Naive B cell (primary cell): ENCODE results near the gene LIPA. TPM values are rescaled to one million over a fixed set of nuclear protein-coding genes. Genes with fewer than 3 reads are reported as not detected.
"Not testable (repeated sequence)": the region's sequence is repeated elsewhere in the genome, so short reads cannot be mapped to it uniquely, and the experiment has no call there.

Experiments
- ATAC-seq, 2 donors: fragments of 150-1000 bp; cut with Tn5 transposase; 2 replicates each; pipeline ENCODE4 v1.10.0; 2021; ENCODE audit warnings: low read depth in 2 of 2, mild to moderate bottlenecking in 2 of 2, moderate library complexity in 2 of 2
- DNase-seq: peaks from one replicate; pipeline ENCODE4 v3.0.0; 2022
- H3K27ac Mint-ChIP-seq, 6 donors: one replicate each; pipeline ENCODE4 v1.8.0; 2020 to 2022; ENCODE audit warnings: mild to moderate bottlenecking in 6 of 6, mixed read lengths in 6 of 6, moderate library complexity in 5 of 6, inconsistent platforms in 2 of 6
- H3K27me3 Mint-ChIP-seq, 3 donors: one replicate each; pipeline ENCODE4 v1.8.0; 2021 to 2022; ENCODE audit warnings: mixed read lengths in 3 of 3, mild to moderate bottlenecking in 1 of 3
- H3K36me3 Mint-ChIP-seq, 2 donors: one replicate each; pipeline ENCODE4 v1.8.0; 2020 to 2022; ENCODE audit warnings: mixed read lengths in 2 of 2, inconsistent platforms in 1 of 2, mild to moderate bottlenecking in 1 of 2
- H3K4me1 Mint-ChIP-seq, 3 donors: one replicate each; pipeline ENCODE4 v1.8.0; 2020 to 2022; ENCODE audit warnings: mixed read lengths in 3 of 3, inconsistent platforms in 1 of 3, mild to moderate bottlenecking in 1 of 3, moderate library complexity in 1 of 3
- H3K4me3 Mint-ChIP-seq, 8 donors: one replicate each; pipeline ENCODE4 v1.8.0; 2020 to 2022; ENCODE audit warnings: mild to moderate bottlenecking in 8 of 8, mixed read lengths in 8 of 8, moderate library complexity in 8 of 8, inconsistent platforms in 2 of 8
- H3K9me3 Mint-ChIP-seq, 7 donors: one replicate each; pipeline ENCODE4 v1.8.0; 2020 to 2022; ENCODE audit warnings: mixed read lengths in 7 of 7, mild to moderate bottlenecking in 5 of 7, inconsistent platforms in 2 of 7, moderate library complexity in 1 of 7
- polyA plus RNA-seq, 6 donors: library from polyadenylated mRNA; unstranded; fragments of 300-500 nt; fragmentation: Illumina TruSeq; gene quantifications; one replicate each; pipeline ENCODE4 v1.2.3, GENCODE V29; 2021; ENCODE audit warnings: low read depth in 6 of 6

LIPA gene
- polyA plus RNA-seq: 100 to 1,000 TPM; 134 to 178 (median 159) TPM

DNA sequence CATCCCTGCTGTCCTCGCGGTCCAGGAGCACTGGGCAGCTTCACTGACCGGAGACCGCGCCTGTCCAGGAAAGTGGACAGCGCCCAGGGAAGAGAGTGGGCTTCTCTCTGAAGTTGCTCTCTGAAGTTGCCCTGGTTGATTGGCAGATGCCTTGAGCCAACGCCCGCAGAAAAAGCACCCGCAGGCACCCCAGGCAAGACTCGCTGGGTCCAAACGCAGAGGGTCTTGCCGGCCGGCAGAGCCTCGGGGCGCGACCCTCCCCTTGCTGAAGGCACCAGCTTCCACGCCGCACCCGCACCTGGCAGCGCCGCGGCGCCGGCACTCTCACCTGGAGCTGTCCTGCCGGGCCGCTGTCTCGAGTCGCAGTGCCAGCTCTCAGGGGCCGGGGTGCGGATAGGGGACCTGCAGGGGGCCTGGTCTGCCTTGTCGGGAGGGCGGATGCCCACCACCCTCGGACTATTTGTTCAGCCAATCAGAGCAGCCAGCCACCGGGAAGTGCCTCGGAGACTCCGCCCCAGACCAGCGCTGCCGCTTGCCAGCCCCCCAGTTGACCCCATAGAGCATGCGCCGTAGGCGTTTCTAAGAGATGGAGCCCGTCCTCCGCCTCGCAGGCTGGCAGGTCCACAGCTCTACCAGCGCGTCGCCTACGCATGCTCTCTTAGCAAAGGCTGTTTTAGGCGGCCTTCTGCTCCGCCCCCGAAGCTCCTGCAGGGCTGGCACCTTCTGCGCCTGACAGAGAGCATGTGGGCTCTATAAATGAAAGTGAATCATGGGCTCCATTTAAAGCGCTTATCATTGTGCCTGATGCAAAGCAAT is at the start of gene LIPA:
TSS of gene LIPA (minus strand) at position 367 of the 816 bp plus-strand sequence. CDS start 4,127 bp downstream, outside the sequence.
- peaks cover 7 to 12% of the 10 kb centered on the region in 2 donors for H3K36me3 Mint-ChIP-seq
- peaks cover 20 to 28% (median 27%) of the 10 kb centered on the region in 3 donors for H3K4me1 Mint-ChIP-seq
- peak within 1 kb of the TSS; percentile 73 to 92 (median 88) for H3K27ac Mint-ChIP-seq
- H3K9me3 Mint-ChIP-seq: peaks cover 6 to 18% (median 12%) of the 10 kb centered on the region in 7 donors
- DNase-seq (peak; percentile 97), ATAC-seq (peak; percentile 92)
- H3K4me3 Mint-ChIP-seq: peak within 1 kb of the TSS; percentile 89 to 99 (median 93)
- no peaks in the 10 kb centered on the region for H3K27me3 Mint-ChIP-seq

DNA sequence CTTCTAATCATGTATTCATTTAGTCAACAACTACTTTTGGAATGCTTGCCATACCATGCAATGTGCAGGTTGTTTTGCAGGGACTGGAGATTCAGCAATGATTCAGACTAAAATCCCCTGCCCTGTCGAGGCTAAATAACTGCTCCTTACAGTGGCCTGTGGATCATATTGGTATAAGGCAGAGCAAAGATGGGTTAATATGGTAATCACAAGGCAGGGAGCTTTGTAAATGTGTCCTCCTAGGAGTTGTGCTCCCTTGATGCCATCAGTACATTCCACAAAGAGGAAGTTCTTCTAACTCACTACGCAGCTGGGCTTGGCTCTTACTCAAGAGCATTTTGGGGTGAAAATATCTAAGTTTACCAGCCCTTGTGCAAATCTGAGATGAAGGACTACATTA is 49.7 kb upstream of the LIPA start:
- DNase-seq (peak; percentile 42), ATAC-seq (peak; percentile 70 to 72)
- Mint-ChIP-seq H3K27me3 (no peaks in the 10 kb centered on the region), H3K9me3 (peaks cover 0 to 9% (median 6%) of the 10 kb centered on the region in 7 donors), H3K4me3 (peak overlapping the region; percentile 89 to 98 (median 96)), H3K4me1 (peaks cover 42 to 62% (median 60%) of the 10 kb centered on the region in 3 donors), H3K36me3 (peaks cover 7 to 8% of the 10 kb centered on the region in 2 donors), H3K27ac (peak overlapping the region; percentile 94 to 99 (median 98))

DNA sequence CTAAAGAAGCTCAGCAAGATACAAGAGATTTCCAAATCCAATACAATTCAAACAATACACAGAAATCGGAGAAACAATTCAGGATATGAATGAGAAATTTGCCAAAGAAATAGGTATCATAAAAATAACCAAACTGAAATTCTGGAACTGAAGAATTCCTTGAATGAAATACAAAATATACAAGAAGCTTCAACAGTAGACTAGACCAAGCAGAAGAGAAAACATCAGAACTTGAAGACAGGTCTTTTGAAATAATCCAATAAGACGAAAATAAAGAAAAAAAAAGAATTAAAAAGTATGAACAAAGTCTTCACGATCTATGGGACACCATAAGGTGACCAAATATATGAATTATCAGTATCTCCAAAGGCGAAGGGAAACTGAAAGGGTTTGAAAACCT is 47.5 kb upstream of the LIPA start:
- Mint-ChIP-seq H3K36me3 (no peaks in the 10 kb centered on the region), H3K9me3 (peaks cover 0 to 9% (median 6%) of the 10 kb centered on the region in 7 donors), H3K27me3 (no peaks in the 10 kb centered on the region), H3K4me1 (peaks cover 44 to 58% (median 54%) of the 10 kb centered on the region in 3 donors), H3K4me3 (peak overlapping the region in 2 of 8 donors; percentile 4 to 74), H3K27ac (no peak overlapping the region)
- DNase-seq (no peak), ATAC-seq (no peak)

DNA sequence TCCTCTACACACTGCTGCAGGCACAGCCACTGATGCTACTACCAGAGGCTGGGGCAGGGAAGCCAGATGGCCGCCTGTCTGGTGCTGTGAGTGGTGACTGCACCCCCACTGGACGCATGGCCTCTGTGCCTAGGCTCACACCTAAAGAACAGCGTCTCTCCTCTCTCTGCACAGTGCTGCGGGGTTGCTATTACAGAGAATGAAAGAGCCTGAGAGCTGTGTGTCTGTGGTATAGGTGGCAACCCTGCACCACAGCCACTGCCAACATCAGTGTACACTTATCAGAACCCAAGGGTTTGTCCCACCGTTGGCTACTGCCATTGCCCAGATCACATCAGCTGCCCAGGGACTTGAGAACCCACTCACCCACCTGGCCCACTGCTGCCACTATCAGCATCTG is 46.2 kb upstream of the LIPA start:
- Mint-ChIP-seq H3K36me3 (no peaks in the 10 kb centered on the region), H3K4me1 (peaks cover 31 to 46% (median 42%) of the 10 kb centered on the region in 3 donors), H3K27me3 (no peaks in the 10 kb centered on the region), H3K4me3 (no peak overlapping the region), H3K27ac (peak overlapping the region in 1 of 6 donors; percentile 63), H3K9me3 (peaks cover 0 to 9% (median 6%) of the 10 kb centered on the region in 7 donors)
- ATAC-seq: no peak
- DNase-seq: no peak

DNA sequence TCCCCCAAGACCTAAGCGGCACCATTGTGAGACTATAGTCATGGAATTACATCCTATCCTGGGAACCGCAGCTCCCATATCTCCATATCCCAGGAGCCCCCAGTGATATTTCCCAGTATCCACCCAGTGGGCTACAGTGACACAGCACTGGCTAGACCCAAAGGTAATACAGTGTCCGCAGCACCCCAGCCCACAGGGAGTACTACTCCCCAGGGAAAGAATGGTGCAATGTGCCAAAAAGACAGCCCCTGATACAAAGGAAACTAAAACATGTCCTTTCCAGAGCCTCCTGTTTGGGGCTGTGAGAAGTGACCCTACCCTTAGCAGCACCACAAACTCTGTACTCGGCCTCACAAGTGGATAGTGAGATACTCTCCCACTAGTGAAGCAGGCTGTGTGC is 45.8 kb upstream of the LIPA start:
- Mint-ChIP-seq H3K36me3 (no peaks in the 10 kb centered on the region), H3K27ac (peak overlapping the region in 2 of 6 donors; percentile 82 to 94), H3K4me3 (no peak overlapping the region), H3K27me3 (no peaks in the 10 kb centered on the region), H3K4me1 (peaks cover 28 to 41% (median 37%) of the 10 kb centered on the region in 3 donors), H3K9me3 (peaks cover 0 to 9% (median 6%) of the 10 kb centered on the region in 7 donors)
- DNase-seq (no peak), ATAC-seq (no peak)

DNA sequence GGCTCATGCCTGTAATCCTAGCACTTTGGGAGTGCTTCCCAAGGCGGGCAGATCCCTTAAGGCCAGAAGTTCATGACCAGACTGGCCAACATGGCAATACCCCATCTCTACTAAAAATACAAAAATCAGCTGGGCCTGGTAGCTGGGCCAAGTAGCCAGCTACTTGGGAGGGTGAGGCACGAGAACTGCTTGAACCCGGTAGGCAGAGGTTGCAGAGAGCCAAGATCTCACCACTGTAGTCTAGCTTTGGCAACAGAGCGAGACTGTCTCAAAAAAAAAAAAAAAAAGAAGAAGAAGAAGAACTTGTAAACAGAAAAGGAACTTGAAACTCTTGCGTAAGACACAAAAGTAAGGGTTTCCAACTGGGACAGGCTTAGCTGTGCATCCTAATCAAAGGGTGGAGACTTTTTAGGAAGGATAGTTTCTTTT is 44.7 kb upstream of the LIPA start:
- Mint-ChIP-seq H3K27me3 (no peaks in the 10 kb centered on the region), H3K4me3 (peak overlapping the region; percentile 10 to 87 (median 62)), H3K9me3 (peaks cover 0 to 9% (median 6%) of the 10 kb centered on the region in 7 donors), H3K36me3 (no peaks in the 10 kb centered on the region), H3K4me1 (peaks cover 21 to 32% (median 30%) of the 10 kb centered on the region in 3 donors), H3K27ac (peak overlapping the region; percentile 78 to 94 (median 84))
- ATAC-seq (peak; percentile 83 to 89), DNase-seq (peak; percentile 49)

DNA sequence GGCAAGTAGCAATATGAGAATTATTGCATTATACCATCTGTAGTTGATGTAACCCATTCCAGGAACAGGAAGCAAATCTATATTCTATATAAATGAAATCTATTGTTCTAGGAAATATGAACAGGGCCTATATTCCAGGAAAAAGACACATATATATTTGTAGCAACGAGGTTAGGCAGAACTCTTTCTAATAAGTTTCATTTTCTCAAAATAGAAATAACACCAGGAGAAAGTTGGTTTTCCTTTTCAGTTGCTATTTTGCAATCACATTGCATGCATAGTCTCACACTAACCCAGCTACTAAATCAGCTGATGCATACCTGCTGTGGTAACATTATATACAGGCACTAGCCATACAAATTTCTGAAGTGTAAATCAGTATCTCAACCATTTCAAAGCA is 44.0 kb upstream of the LIPA start:
- no peak overlapping the region for H3K27ac Mint-ChIP-seq

DNA sequence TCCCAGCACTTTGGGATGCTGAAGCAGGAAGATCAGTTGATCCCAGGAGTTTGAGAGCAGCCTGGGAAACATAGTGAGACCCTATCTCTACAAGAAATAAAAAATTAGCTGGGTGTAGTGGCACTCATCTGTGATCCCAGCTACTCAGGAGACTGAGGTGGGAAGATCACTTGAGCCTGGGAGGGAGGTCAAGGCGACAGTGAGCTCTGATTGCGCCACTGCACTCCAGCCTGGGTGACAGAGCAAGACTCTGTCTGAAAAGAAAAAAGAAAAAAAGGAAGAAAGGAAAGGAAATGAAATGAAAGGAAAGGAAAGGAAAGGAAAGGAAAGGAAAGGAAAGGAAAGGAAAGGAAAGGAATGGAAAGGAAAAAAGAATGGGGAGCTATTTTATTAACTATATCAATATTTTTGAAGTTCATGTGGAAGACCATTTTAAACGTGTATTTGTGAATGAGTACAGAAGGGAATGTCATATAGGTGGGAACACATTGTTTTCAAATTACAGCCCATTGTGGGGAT is 43.2 kb upstream of the LIPA start:
- Mint-ChIP-seq H3K27ac (peak overlapping the region in 2 of 6 donors; percentile 32 to 58), H3K36me3 (no peaks in the 10 kb centered on the region), H3K27me3 (no peaks in the 10 kb centered on the region), H3K4me1 (peaks cover 16 to 26% (median 23%) of the 10 kb centered on the region in 3 donors), H3K4me3 (no peak overlapping the region), H3K9me3 (peaks cover 0 to 9% (median 6%) of the 10 kb centered on the region in 7 donors)
- no peak for ATAC-seq
- DNase-seq: no peak

More for the DNA sequence above, 44.0 kb upstream of the LIPA start:
- H3K4me3 Mint-ChIP-seq: peak overlapping the region in 3 of 8 donors; percentile 66 to 87 (median 79)
- peaks cover 16 to 26% (median 25%) of the 10 kb centered on the region in 3 donors for H3K4me1 Mint-ChIP-seq
- no peaks in the 10 kb centered on the region for H3K27me3 Mint-ChIP-seq
- ATAC-seq: no peak
- peaks cover 0 to 9% (median 6%) of the 10 kb centered on the region in 7 donors for H3K9me3 Mint-ChIP-seq
- no peaks in the 10 kb centered on the region for H3K36me3 Mint-ChIP-seq
- DNase-seq: no peak

DNA sequence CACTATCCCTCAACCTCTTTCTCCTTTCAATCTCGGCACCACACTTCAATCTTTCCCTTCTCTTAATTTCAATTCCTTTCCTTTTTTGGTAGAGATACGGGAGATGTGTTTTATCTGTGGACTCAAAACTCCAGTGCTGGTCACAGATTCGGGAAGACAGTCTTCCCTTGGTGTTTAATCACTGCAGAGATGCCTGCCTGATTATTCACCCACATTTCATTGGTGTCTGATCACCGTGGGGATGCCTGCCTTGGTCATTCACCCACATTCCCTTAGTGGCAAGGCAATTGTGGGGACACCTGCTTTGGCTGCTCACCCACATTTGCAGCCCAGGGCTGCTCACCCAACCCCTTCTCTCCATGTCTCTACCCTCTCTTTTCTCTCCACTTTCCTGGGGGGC is 33.7 kb upstream of the LIPA start:
- DNase-seq, H3K4me3 Mint-ChIP-seq, H3K9me3 Mint-ChIP-seq, H3K27me3 Mint-ChIP-seq, H3K4me1 Mint-ChIP-seq, ATAC-seq, H3K36me3 Mint-ChIP-seq: not testable (repeated sequence)
- peak overlapping the region in 1 of 6 donors; percentile 6 for H3K27ac Mint-ChIP-seq

DNA sequence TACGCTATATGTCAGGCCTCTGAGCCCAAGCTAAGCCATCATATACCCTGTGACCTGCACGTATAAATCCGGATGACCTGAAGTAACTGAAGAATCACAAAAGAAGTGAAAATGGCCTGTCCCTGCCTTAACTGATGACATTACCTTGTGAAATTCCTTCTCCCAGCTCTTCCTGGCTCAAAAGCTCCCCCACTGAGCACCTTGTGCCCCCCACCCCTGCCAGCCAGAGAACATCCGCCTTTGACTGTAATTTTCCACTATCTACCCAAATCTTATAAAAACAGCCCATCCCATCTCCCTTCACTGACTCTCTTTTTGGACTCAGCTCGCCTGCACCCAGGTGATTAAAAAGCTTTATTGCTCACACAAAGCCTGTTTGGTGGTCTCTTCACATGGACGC is 33.1 kb upstream of the LIPA start:
- not testable (repeated sequence) for H3K4me1 Mint-ChIP-seq, H3K27me3 Mint-ChIP-seq, H3K4me3 Mint-ChIP-seq, DNase-seq, H3K36me3 Mint-ChIP-seq, ATAC-seq, H3K9me3 Mint-ChIP-seq
- peak overlapping the region in 2 of 6 donors; percentile 16 to 27 for H3K27ac Mint-ChIP-seq

DNA sequence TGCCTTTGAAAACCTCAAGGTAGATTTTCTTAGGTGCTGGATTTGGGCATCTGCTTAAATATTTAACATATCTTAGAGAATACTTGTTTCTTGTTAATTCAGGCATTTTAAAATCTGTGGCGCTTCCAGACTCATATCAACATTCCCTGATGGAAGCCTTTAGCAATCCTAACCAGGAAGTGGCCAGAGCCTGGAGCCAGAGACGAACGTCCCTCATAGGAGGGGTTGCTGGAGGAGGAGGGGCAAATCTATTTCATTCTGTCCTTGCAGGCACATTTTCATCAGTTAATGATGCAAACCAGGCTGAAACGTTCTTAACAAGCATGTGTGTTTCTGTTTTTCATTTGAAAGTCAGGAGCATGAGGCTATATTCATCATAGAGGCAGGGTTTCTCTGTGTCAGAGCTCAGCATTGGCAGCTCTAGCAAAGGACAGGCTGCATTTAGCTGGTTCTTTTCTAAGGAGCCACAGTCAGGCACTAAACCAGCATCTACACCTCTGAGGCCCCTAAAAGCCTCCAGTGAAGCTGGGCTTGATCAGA is 32.4 kb upstream of the LIPA start:
- Mint-ChIP-seq H3K27me3 (no peaks in the 10 kb centered on the region), H3K4me1 (peaks cover 0 to 4% (median 0%) of the 10 kb centered on the region in 3 donors), H3K36me3 (no peaks in the 10 kb centered on the region), H3K27ac (peak overlapping the region in 1 of 6 donors; percentile 16), H3K4me3 (no peak overlapping the region), H3K9me3 (no peaks in the 10 kb centered on the region)
- DNase-seq (no peak), ATAC-seq (no peak)

DNA sequence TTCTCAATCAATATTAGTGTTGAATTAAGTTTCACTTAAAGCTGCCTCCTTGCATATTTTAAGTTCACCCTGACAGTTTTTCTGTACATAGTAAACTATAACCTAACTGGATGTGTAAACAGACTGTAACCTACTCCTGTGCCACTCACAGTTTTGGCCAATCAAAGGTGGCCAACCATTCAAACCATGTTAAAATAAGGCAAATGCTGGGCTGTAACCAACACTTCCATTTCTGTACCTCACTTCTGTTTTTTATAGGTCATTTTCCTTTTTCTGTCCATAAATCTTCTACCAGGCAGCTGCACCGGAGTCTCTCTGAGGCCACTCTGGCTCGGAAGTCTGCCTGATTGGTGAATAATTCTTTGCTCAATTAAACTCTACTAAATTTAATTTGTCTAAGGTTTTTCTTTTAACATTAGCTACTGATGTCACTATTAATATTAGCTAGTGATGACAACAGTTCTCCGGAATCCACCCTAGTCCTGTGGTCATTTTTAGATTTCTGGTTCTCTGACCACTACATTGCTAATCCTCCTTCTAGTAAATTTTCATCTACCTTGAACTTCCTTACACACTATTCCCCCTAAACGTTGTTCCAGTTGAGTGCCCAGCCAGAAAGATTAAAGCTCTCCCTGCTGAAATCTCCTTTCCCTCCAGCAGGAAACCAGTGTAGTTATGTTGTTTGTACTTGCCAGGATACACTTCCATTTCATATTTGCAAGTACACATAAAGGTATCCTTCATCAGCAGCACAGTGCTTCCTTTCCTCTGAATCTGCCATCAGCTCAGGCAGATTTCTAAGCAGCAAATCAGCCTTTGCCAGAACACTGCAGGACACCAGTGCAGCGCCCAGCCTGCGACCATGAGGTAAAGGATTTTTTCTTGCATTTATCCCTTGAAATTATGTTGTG is 31.7 kb upstream of the LIPA start:
- H3K4me3 Mint-ChIP-seq: no peak overlapping the region
- H3K36me3 Mint-ChIP-seq: no peaks in the 10 kb centered on the region

More for the DNA sequence above, 31.7 kb upstream of the LIPA start:
- Mint-ChIP-seq H3K27ac (peak overlapping the region in 1 of 6 donors; percentile 59), H3K9me3 (no peaks in the 10 kb centered on the region), H3K4me1 (peaks cover 0 to 4% (median 0%) of the 10 kb centered on the region in 3 donors), H3K27me3 (no peaks in the 10 kb centered on the region)
- ATAC-seq (no peak), DNase-seq (no peak)
